NCI-H1417 (cell line): ENCODE measurements around the gene JMY.
A peak's percentile ranks its signal among the peaks of the same experiment; 100 is the strongest.
"Not testable (repeated sequence)": the region's sequence is repeated elsewhere in the genome, so short reads cannot be mapped to it uniquely, and the experiment has no call there.

Experiments used
- DNase-seq, 3 experiments: peaks; one replicate each; lab custom pipeline; 2025; lab: John Stamatoyannopoulos, UW

Gene JMY

GRCh38 chr5:79236970-79237739, 1.2 kb downstream of the JMY start:
- peak; percentile 42 to 53 (median 47) for DNase-seq

GRCh38 chr5:79237740-79238560, 2.0 kb downstream of the JMY start:
- DNase-seq, result peak in 1 of 3 experiments; percentile 17

GRCh38 chr5:79240561-79240960, 4.6 kb downstream of the JMY start:
- no peak for DNase-seq

GRCh38 chr5:79241535-79241979, 5.6 kb downstream of the JMY start:
- DNase-seq, result no peak

- no peak for DNase-seq
Observed at GRCh38 chr5:79242242-79243039, 6.5 kb downstream of the JMY start.

- DNase-seq, result no peak
Observed at GRCh38 chr5:79243224-79243623, 7.3 kb downstream of the JMY start.

GRCh38 chr5:79254067-79254466, 18.1 kb downstream of the JMY start:
- not testable (repeated sequence) for DNase-seq

GRCh38 chr5:79255786-79256557, 20.0 kb downstream of the JMY start:
- peak in 1 of 3 experiments; percentile 19 for DNase-seq

GRCh38 chr5:79256563-79256962, 20.6 kb downstream of the JMY start:
- no peak for DNase-seq

- DNase-seq, result no peak
Observed at GRCh38 chr5:79257314-79257713, 21.4 kb downstream of the JMY start.

- no peak for DNase-seq
Observed at GRCh38 chr5:79258801-79259200, 22.9 kb downstream of the JMY start.

GRCh38 chr5:79259383-79259782, 23.5 kb downstream of the JMY start:
- no peak for DNase-seq

- no peak for DNase-seq
Observed at GRCh38 chr5:79259810-79260209, 23.9 kb downstream of the JMY start.

GRCh38 chr5:79261897-79262296, 26.0 kb downstream of the JMY start:
- no peak for DNase-seq

GRCh38 chr5:79263290-79263689, 27.4 kb downstream of the JMY start:
- DNase-seq, result no peak

GRCh38 chr5:79267180-79267579, 31.2 kb downstream of the JMY start:
- DNase-seq, result no peak

- DNase-seq, result peak in 1 of 3 experiments; percentile 15
Observed at GRCh38 chr5:79269733-79270166, 33.8 kb downstream of the JMY start.

GRCh38 chr5:79273341-79273740, 37.4 kb downstream of the JMY start:
- no peak for DNase-seq

GRCh38 chr5:79284846-79285245, 48.9 kb downstream of the JMY start:
- no peak for DNase-seq

- DNase-seq, result no peak
Observed at GRCh38 chr5:79285285-79285684, 49.4 kb downstream of the JMY start.

- DNase-seq, result no peak
Observed at GRCh38 chr5:79285833-79286232, 49.9 kb downstream of the JMY start.
